WTC11 (cell line): ENCODE results near the gene PDE1C.

Experiments
- ESRRA ChIP-seq: sonication (generic); formaldehyde crosslinking; IDR thresholded peaks from 2 replicates; pipeline ENCODE4 v1.8.1; 2022; ENCODE audit warnings: mild to moderate bottlenecking, missing genetic modification reagents, borderline replicate concordance
- ETV6 ChIP-seq: sonication (generic); formaldehyde crosslinking; IDR thresholded peaks from 2 replicates; pipeline ENCODE4 v1.8.1; 2022; ENCODE audit warnings: mild to moderate bottlenecking, missing genetic modification reagents
- GABPB1 ChIP-seq: sonication (generic); formaldehyde crosslinking; IDR thresholded peaks from 2 replicates; pipeline ENCODE4 v1.8.1; 2023; ENCODE audit warnings: mild to moderate bottlenecking, missing genetic modification reagents
- NR3C1 ChIP-seq: sonication (generic); formaldehyde crosslinking; conservative IDR thresholded peaks from 2 replicates; pipeline ENCODE4 v1.8.1; 2023; ENCODE audit warnings: low read depth, mild to moderate bottlenecking, missing genetic modification reagents
- RORB ChIP-seq: fragments of 250-450 bp; sonication (Bioruptor Pico); IDR thresholded peaks from 2 replicates; pipeline ENCODE4 v1.9.0; 2021; ENCODE audit warnings: mild to moderate bottlenecking
- SP1 ChIP-seq: sonication (generic); formaldehyde crosslinking; conservative IDR thresholded peaks from 2 replicates; pipeline ENCODE4 v1.8.1; 2022; ENCODE audit warnings: missing genetic modification reagents
- ZNF121 ChIP-seq: sonication (generic); formaldehyde crosslinking; IDR thresholded peaks from 2 replicates; pipeline ENCODE4 v1.8.0; 2023; ENCODE audit warnings: missing genetic modification reagents
- TF ChIP-seq, protein P1 (sequence below): fragments of 200-600 bp; IDR thresholded peaks from 2 replicates; pipeline ENCODE4 v1.8.0; 2022; ENCODE audit warnings: antibody characterized with exemption
- TF ChIP-seq, protein P2 (sequence below): sonication (generic); formaldehyde crosslinking; IDR thresholded peaks from 2 replicates; pipeline ENCODE4 v1.8.0; 2023; ENCODE audit warnings: mild to moderate bottlenecking, missing genetic modification reagents
- TF ChIP-seq, protein P3 (sequence below): sonication (generic); formaldehyde crosslinking; IDR thresholded peaks from 2 replicates; pipeline ENCODE4 v1.8.0; 2022; ENCODE audit warnings: mild to moderate bottlenecking, missing genetic modification reagents
- TF ChIP-seq, protein P4 (sequence below): sonication (generic); formaldehyde crosslinking; IDR thresholded peaks from 2 replicates; pipeline ENCODE4 v1.8.0; 2022; ENCODE audit warnings: mild to moderate bottlenecking, missing genetic modification reagents
- TF ChIP-seq, protein P5 (sequence below): sonication (generic); formaldehyde crosslinking; IDR thresholded peaks from 2 replicates; pipeline ENCODE4 v1.8.1; 2022; ENCODE audit warnings: low read depth, missing genetic modification reagents, borderline replicate concordance

DNA sequence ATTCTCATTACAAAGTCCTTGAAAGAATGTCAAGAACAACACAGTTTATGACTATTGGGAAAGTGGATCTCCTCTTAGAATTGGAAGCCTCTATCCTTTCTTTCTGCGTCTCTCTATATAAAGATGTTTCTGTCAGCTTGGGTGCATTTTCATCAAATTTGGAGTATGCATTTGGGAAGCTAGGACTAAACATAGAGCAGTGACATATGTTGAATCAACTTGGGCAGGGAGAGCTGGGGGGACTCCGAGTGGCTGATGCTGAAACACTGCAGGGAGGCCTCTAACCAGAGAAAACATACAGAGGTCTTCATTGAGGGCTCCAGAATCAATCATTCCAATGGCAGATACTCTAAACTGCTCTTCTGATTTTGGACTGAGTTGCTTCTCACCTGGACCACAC lies 147.4 kb downstream of the PDE1C start:
- TF ChIP-seq, protein P1, sequence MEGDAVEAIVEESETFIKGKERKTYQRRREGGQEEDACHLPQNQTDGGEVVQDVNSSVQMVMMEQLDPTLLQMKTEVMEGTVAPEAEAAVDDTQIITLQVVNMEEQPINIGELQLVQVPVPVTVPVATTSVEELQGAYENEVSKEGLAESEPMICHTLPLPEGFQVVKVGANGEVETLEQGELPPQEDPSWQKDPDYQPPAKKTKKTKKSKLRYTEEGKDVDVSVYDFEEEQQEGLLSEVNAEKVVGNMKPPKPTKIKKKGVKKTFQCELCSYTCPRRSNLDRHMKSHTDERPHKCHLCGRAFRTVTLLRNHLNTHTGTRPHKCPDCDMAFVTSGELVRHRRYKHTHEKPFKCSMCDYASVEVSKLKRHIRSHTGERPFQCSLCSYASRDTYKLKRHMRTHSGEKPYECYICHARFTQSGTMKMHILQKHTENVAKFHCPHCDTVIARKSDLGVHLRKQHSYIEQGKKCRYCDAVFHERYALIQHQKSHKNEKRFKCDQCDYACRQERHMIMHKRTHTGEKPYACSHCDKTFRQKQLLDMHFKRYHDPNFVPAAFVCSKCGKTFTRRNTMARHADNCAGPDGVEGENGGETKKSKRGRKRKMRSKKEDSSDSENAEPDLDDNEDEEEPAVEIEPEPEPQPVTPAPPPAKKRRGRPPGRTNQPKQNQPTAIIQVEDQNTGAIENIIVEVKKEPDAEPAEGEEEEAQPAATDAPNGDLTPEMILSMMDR, result no peak
- TF ChIP-seq, protein P2, sequence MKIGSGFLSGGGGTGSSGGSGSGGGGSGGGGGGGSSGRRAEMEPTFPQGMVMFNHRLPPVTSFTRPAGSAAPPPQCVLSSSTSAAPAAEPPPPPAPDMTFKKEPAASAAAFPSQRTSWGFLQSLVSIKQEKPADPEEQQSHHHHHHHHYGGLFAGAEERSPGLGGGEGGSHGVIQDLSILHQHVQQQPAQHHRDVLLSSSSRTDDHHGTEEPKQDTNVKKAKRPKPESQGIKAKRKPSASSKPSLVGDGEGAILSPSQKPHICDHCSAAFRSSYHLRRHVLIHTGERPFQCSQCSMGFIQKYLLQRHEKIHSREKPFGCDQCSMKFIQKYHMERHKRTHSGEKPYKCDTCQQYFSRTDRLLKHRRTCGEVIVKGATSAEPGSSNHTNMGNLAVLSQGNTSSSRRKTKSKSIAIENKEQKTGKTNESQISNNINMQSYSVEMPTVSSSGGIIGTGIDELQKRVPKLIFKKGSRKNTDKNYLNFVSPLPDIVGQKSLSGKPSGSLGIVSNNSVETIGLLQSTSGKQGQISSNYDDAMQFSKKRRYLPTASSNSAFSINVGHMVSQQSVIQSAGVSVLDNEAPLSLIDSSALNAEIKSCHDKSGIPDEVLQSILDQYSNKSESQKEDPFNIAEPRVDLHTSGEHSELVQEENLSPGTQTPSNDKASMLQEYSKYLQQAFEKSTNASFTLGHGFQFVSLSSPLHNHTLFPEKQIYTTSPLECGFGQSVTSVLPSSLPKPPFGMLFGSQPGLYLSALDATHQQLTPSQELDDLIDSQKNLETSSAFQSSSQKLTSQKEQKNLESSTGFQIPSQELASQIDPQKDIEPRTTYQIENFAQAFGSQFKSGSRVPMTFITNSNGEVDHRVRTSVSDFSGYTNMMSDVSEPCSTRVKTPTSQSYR (CRISPR knock-in tag), result no peak
- TF ChIP-seq NR3C1 (CRISPR knock-in tag) (no peak), RORB (CRISPR knock-in tag) (no peak), GABPB1 (CRISPR knock-in tag) (no peak), ZNF121 (no peak), ESRRA (no peak), ETV6 (CRISPR knock-in tag) (no peak), SP1 (no peak)
- TF ChIP-seq, protein P3, sequence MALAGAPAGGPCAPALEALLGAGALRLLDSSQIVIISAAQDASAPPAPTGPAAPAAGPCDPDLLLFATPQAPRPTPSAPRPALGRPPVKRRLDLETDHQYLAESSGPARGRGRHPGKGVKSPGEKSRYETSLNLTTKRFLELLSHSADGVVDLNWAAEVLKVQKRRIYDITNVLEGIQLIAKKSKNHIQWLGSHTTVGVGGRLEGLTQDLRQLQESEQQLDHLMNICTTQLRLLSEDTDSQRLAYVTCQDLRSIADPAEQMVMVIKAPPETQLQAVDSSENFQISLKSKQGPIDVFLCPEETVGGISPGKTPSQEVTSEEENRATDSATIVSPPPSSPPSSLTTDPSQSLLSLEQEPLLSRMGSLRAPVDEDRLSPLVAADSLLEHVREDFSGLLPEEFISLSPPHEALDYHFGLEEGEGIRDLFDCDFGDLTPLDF (CRISPR knock-in tag), result no peak
- TF ChIP-seq, protein P4, sequence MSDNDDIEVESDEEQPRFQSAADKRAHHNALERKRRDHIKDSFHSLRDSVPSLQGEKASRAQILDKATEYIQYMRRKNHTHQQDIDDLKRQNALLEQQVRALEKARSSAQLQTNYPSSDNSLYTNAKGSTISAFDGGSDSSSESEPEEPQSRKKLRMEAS, result no peak
- TF ChIP-seq, protein P5, sequence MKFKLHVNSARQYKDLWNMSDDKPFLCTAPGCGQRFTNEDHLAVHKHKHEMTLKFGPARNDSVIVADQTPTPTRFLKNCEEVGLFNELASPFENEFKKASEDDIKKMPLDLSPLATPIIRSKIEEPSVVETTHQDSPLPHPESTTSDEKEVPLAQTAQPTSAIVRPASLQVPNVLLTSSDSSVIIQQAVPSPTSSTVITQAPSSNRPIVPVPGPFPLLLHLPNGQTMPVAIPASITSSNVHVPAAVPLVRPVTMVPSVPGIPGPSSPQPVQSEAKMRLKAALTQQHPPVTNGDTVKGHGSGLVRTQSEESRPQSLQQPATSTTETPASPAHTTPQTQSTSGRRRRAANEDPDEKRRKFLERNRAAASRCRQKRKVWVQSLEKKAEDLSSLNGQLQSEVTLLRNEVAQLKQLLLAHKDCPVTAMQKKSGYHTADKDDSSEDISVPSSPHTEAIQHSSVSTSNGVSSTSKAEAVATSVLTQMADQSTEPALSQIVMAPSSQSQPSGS (CRISPR knock-in tag), result no peak
